ENCODE measurements around the gene BATF2.

Gene BATF2

DNA sequence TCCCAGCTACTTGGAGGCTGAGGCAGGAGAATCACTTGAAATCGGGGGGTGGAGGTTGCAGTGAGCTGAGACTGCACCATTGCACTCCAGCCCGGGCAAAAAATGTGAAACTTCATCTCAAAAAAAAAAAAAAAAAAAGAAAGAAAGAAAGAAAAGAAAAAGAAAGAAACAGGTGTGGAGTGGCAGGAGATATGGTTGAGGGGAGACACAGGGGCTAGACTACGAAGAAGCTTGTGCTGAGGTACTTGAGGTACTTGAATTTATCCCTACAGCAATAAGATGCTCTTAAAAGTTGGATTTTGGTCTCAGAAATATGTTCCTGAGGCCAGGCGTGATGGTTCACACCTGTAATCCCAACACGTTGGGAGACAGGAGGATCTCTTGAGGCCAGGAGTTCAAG is 22.6 kb downstream of the BATF2 start:
- H3K4me1 ChIP-seq (ENCODE audit: control insufficient read depth in 1 of 2, insufficient read depth in 2 of 2, low read length in 2 of 2): peaks cover 4 to 9% of the 10 kb centered on the region in 2 donors
- no peak overlapping the region for H3K4me3 ChIP-seq (ENCODE audit: low read depth in 1 of 2, low read length in 2 of 2)
- no peaks in the 10 kb centered on the region for H3K9me3 ChIP-seq (ENCODE audit: control insufficient read depth in 1 of 2, low read length in 2 of 2)
- no peaks in the 10 kb centered on the region for H3K27me3 ChIP-seq (ENCODE audit: control insufficient read depth in 1 of 2, insufficient read depth in 2 of 2, low read length in 2 of 2)
- no peak overlapping the region for H3K9ac ChIP-seq (ENCODE audit: low read depth in 1 of 2, low read length in 2 of 2)
- no peak overlapping the region for H3K27ac ChIP-seq (ENCODE audit: low read depth, low read length)
- H3K36me3 ChIP-seq (ENCODE audit: control insufficient read depth in 1 of 2, insufficient read depth in 2 of 2, low read length in 2 of 2): no peaks in the 10 kb centered on the region

GRCh38 chr11:64971421-64972233 is 25.1 kb downstream of the BATF2 start, which contains the start of gene MAJIN:
Gene MAJIN, minus strand, starts transcription at chr11:64972108. Its CDS starts 12,703 bp downstream, at chr11:64959405.
- Histone ChIP-seq H3K27me3 (ENCODE audit: control insufficient read depth in 1 of 2, insufficient read depth in 2 of 2, low read length in 2 of 2) (no peaks in the 10 kb centered on the region), H3K4me1 (ENCODE audit: control insufficient read depth in 1 of 2, insufficient read depth in 2 of 2, low read length in 2 of 2) (peaks cover 4 to 9% of the 10 kb centered on the region in 2 donors), H3K9me3 (ENCODE audit: control insufficient read depth in 1 of 2, low read length in 2 of 2) (no peaks in the 10 kb centered on the region), H3K27ac (ENCODE audit: low read depth, low read length) (no peak within 1 kb of the TSS), H3K36me3 (ENCODE audit: control insufficient read depth in 1 of 2, insufficient read depth in 2 of 2, low read length in 2 of 2) (no peaks in the 10 kb centered on the region), H3K9ac (ENCODE audit: low read depth in 1 of 2, low read length in 2 of 2) (peak within 1 kb of the TSS in 1 of 2 donors; percentile 44), H3K4me3 (ENCODE audit: low read depth in 1 of 2, low read length in 2 of 2) (peak within 1 kb of the TSS; percentile 54 to 63)

GRCh38 chr11:64970731-64971151 is 26.0 kb downstream of the BATF2 start:
- H3K4me1 ChIP-seq (ENCODE audit: control insufficient read depth in 1 of 2, insufficient read depth in 2 of 2, low read length in 2 of 2): peaks cover 4 to 9% of the 10 kb centered on the region in 2 donors
- H3K9ac ChIP-seq (ENCODE audit: low read depth in 1 of 2, low read length in 2 of 2): no peak overlapping the region
- H3K9me3 ChIP-seq (ENCODE audit: control insufficient read depth in 1 of 2, low read length in 2 of 2): no peaks in the 10 kb centered on the region
- H3K27ac ChIP-seq (ENCODE audit: low read depth, low read length): no peak overlapping the region
- H3K36me3 ChIP-seq (ENCODE audit: control insufficient read depth in 1 of 2, insufficient read depth in 2 of 2, low read length in 2 of 2): no peaks in the 10 kb centered on the region
- H3K27me3 ChIP-seq (ENCODE audit: control insufficient read depth in 1 of 2, insufficient read depth in 2 of 2, low read length in 2 of 2): no peaks in the 10 kb centered on the region
- H3K4me3 ChIP-seq (ENCODE audit: low read depth in 1 of 2, low read length in 2 of 2): no peak overlapping the region

DNA sequence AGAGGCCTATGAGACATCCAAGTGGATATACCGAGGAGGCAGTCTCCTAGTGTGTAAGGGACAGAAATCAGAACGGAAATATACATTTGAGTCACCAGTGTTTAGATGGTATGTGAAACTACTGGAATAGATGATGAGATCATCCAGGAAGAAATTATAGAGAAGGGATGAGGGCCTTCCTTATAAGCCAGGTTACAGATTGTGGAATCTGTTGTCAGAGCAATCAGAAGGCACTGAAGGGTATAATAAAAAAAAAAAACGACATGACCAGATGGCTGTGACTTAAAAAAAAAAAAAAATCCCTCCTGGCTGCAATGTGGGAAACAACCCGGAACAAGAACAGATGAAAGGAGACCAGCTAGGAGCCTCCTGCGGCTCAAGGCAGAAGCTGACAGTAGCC is 27.6 kb downstream of the BATF2 start:
- Histone ChIP-seq H3K4me3 (ENCODE audit: low read depth in 1 of 2, low read length in 2 of 2) (no peak overlapping the region), H3K9me3 (ENCODE audit: control insufficient read depth in 1 of 2, low read length in 2 of 2) (no peaks in the 10 kb centered on the region), H3K4me1 (ENCODE audit: control insufficient read depth in 1 of 2, insufficient read depth in 2 of 2, low read length in 2 of 2) (peaks cover 4 to 9% of the 10 kb centered on the region in 2 donors), H3K9ac (ENCODE audit: low read depth in 1 of 2, low read length in 2 of 2) (no peak overlapping the region), H3K27ac (ENCODE audit: low read depth, low read length) (no peak overlapping the region), H3K27me3 (ENCODE audit: control insufficient read depth in 1 of 2, insufficient read depth in 2 of 2, low read length in 2 of 2) (no peaks in the 10 kb centered on the region), H3K36me3 (ENCODE audit: control insufficient read depth in 1 of 2, insufficient read depth in 2 of 2, low read length in 2 of 2) (no peaks in the 10 kb centered on the region)

DNA sequence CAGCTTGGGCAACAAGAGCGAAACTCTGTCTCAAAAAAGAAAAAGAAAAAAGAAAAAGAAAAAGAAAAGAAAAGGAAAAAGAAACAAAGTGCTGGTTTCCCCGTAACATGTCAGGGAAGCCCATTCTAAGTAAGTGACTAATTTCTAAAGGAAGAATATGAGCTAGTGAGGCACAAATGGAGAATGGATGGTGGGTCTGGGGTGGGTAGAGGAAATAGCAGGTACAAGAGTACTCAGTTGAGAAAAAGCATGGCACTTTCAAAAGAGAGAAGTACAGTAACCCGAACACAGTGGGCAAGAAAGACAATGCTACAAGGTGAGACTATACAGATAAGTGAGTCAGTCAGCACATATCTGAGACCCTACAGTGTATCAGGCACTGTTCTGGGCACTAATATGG is 29.4 kb downstream of the BATF2 start:
- Histone ChIP-seq H3K4me3 (ENCODE audit: low read depth in 1 of 2, low read length in 2 of 2) (no peak overlapping the region), H3K27ac (ENCODE audit: low read depth, low read length) (no peak overlapping the region), H3K27me3 (ENCODE audit: control insufficient read depth in 1 of 2, insufficient read depth in 2 of 2, low read length in 2 of 2) (no peaks in the 10 kb centered on the region), H3K9ac (ENCODE audit: low read depth in 1 of 2, low read length in 2 of 2) (no peak overlapping the region), H3K36me3 (ENCODE audit: control insufficient read depth in 1 of 2, insufficient read depth in 2 of 2, low read length in 2 of 2) (no peaks in the 10 kb centered on the region), H3K9me3 (ENCODE audit: control insufficient read depth in 1 of 2, low read length in 2 of 2) (no peaks in the 10 kb centered on the region), H3K4me1 (ENCODE audit: control insufficient read depth in 1 of 2, insufficient read depth in 2 of 2, low read length in 2 of 2) (peaks cover 4 to 9% of the 10 kb centered on the region in 2 donors)

GRCh38 chr11:64963072-64963631 is 33.6 kb downstream of the BATF2 start:
- H3K4me3 ChIP-seq (ENCODE audit: low read depth in 1 of 2, low read length in 2 of 2): no peak overlapping the region
- H3K9me3 ChIP-seq (ENCODE audit: control insufficient read depth in 1 of 2, low read length in 2 of 2): no peaks in the 10 kb centered on the region
- H3K36me3 ChIP-seq (ENCODE audit: control insufficient read depth in 1 of 2, insufficient read depth in 2 of 2, low read length in 2 of 2): no peaks in the 10 kb centered on the region
- no peaks in the 10 kb centered on the region for H3K27me3 ChIP-seq (ENCODE audit: control insufficient read depth in 1 of 2, insufficient read depth in 2 of 2, low read length in 2 of 2)
- no peaks in the 10 kb centered on the region for H3K4me1 ChIP-seq (ENCODE audit: control insufficient read depth in 1 of 2, insufficient read depth in 2 of 2, low read length in 2 of 2)
- no peak overlapping the region for H3K9ac ChIP-seq (ENCODE audit: low read depth in 1 of 2, low read length in 2 of 2)
- no peak overlapping the region for H3K27ac ChIP-seq (ENCODE audit: low read depth, low read length)

DNA sequence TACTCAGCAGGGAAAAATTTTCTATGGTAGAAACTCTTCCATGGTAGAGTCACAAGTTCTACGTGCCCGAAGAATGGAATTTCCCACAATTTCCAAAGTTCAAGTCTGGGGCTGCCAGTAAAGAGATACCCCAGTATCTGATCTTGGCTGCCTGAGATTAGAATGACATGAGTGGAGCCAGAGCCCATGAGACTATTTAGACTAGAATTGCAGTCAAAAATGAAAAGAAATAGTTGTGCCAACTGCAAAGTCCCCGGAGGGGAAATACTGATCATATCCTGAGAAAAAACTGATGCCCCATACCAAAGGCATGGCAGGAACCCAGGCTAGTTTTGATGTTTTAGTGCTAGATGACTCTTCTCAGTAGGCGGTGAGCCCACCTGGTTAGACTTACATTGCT is 36.1 kb downstream of the BATF2 start:
- H3K27me3 ChIP-seq (ENCODE audit: control insufficient read depth in 1 of 2, insufficient read depth in 2 of 2, low read length in 2 of 2): no peaks in the 10 kb centered on the region

DNA sequence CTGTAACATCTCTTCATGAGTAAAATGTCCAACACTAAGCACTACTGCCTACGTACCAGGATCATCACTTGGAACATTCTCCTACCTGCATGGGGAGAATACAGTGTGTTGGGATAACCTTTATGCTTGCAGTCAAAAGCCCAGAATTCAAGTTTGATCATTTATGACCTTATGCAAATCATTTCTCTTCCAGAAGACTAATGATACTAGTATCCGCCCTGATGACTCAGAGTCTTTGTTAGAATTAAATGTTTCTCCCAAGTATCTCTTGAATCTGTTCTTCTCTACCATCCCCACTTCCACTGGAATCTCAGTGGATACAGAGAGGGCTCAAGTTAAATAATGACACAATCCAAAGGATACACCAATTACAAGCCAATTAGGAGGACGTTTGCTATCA is 37.3 kb downstream of the BATF2 start:
- H3K27ac ChIP-seq (ENCODE audit: low read depth, low read length): no peak overlapping the region
- H3K27me3 ChIP-seq (ENCODE audit: control insufficient read depth in 1 of 2, insufficient read depth in 2 of 2, low read length in 2 of 2): no peaks in the 10 kb centered on the region
- no peaks in the 10 kb centered on the region for H3K9me3 ChIP-seq (ENCODE audit: control insufficient read depth in 1 of 2, low read length in 2 of 2)
- no peaks in the 10 kb centered on the region for H3K36me3 ChIP-seq (ENCODE audit: control insufficient read depth in 1 of 2, insufficient read depth in 2 of 2, low read length in 2 of 2)
- no peak overlapping the region for H3K9ac ChIP-seq (ENCODE audit: low read depth in 1 of 2, low read length in 2 of 2)
- no peaks in the 10 kb centered on the region for H3K4me1 ChIP-seq (ENCODE audit: control insufficient read depth in 1 of 2, insufficient read depth in 2 of 2, low read length in 2 of 2)
- H3K4me3 ChIP-seq (ENCODE audit: low read depth in 1 of 2, low read length in 2 of 2): no peak overlapping the region

More for the DNA sequence above, 36.1 kb downstream of the BATF2 start:
- H3K27ac ChIP-seq (ENCODE audit: low read depth, low read length): no peak overlapping the region
- H3K4me3 ChIP-seq (ENCODE audit: low read depth in 1 of 2, low read length in 2 of 2): no peak overlapping the region
- no peaks in the 10 kb centered on the region for H3K9me3 ChIP-seq (ENCODE audit: control insufficient read depth in 1 of 2, low read length in 2 of 2)
- H3K36me3 ChIP-seq (ENCODE audit: control insufficient read depth in 1 of 2, insufficient read depth in 2 of 2, low read length in 2 of 2): no peaks in the 10 kb centered on the region
- no peaks in the 10 kb centered on the region for H3K4me1 ChIP-seq (ENCODE audit: control insufficient read depth in 1 of 2, insufficient read depth in 2 of 2, low read length in 2 of 2)
- no peak overlapping the region for H3K9ac ChIP-seq (ENCODE audit: low read depth in 1 of 2, low read length in 2 of 2)

GRCh38 chr11:64954201-64954600 is 42.6 kb downstream of the BATF2 start:
- H3K9ac ChIP-seq (ENCODE audit: low read depth in 1 of 2, low read length in 2 of 2): no peak overlapping the region
- H3K4me1 ChIP-seq (ENCODE audit: control insufficient read depth in 1 of 2, insufficient read depth in 2 of 2, low read length in 2 of 2): no peaks in the 10 kb centered on the region
- H3K9me3 ChIP-seq (ENCODE audit: control insufficient read depth in 1 of 2, low read length in 2 of 2): no peaks in the 10 kb centered on the region
- H3K4me3 ChIP-seq (ENCODE audit: low read depth in 1 of 2, low read length in 2 of 2): no peak overlapping the region
- H3K27me3 ChIP-seq (ENCODE audit: control insufficient read depth in 1 of 2, insufficient read depth in 2 of 2, low read length in 2 of 2): no peaks in the 10 kb centered on the region
- H3K36me3 ChIP-seq (ENCODE audit: control insufficient read depth in 1 of 2, insufficient read depth in 2 of 2, low read length in 2 of 2): no peaks in the 10 kb centered on the region
- H3K27ac ChIP-seq (ENCODE audit: low read depth, low read length): no peak overlapping the region

GRCh38 chr11:64951529-64951928 is 45.2 kb downstream of the BATF2 start:
- H3K4me3 ChIP-seq (ENCODE audit: low read depth in 1 of 2, low read length in 2 of 2): no peak overlapping the region
- H3K27ac ChIP-seq (ENCODE audit: low read depth, low read length): no peak overlapping the region
- no peaks in the 10 kb centered on the region for H3K4me1 ChIP-seq (ENCODE audit: control insufficient read depth in 1 of 2, insufficient read depth in 2 of 2, low read length in 2 of 2)
- H3K9ac ChIP-seq (ENCODE audit: low read depth in 1 of 2, low read length in 2 of 2): no peak overlapping the region
- H3K9me3 ChIP-seq (ENCODE audit: control insufficient read depth in 1 of 2, low read length in 2 of 2): no peaks in the 10 kb centered on the region
- H3K36me3 ChIP-seq (ENCODE audit: control insufficient read depth in 1 of 2, insufficient read depth in 2 of 2, low read length in 2 of 2): no peaks in the 10 kb centered on the region
- no peaks in the 10 kb centered on the region for H3K27me3 ChIP-seq (ENCODE audit: control insufficient read depth in 1 of 2, insufficient read depth in 2 of 2, low read length in 2 of 2)
